A549 treated with AZD9567 at 1 μM for 4 hours (cell line): ENCODE data around the gene UBE4B. TPM values are rescaled to one million over a fixed set of nuclear protein-coding genes. Genes with fewer than 3 reads are reported as not detected.

Experiments used
- total RNA-seq: library from RNA; stranded (reverse); fragments of 200-300 nt; extraction: Qiagen RNA extraction; gene quantifications from 5 replicates; pipeline ENCODE4 v1.2.3, GENCODE V29; 2022; ENCODE audit not compliant: insufficient read depth

UBE4B gene
- total RNA-seq, result 11.8 to 13.2 TPM (median 13.0 TPM) in 5 replicates

GRCh38 chr1:10032590-10033358 is at the start of gene UBE4B:
UBE4B (plus strand) TSS chr1:10032958; CDS start chr1:10033671, 713 bp downstream.

GRCh38 chr1:9996624-9997582 is 35.9 kb upstream of the UBE4B start, which contains the start of gene RBP7:
RBP7 (plus strand) TSS chr1:9997228; CDS start chr1:9997259, 31 bp downstream.

GRCh38 chr1:10209905-10210810 is 177.4 kb downstream of the UBE4B start, which contains the start of gene KIF1B:
KIF1B (plus strand) TSS chr1:10210570; CDS start chr1:10232329, 21,759 bp downstream.

Other genes starting within 250 kb of the UBE4B start
- gene CLSTN1, start 209.0 kb upstream of the UBE4B start, total RNA-seq, result 57.5 to 62.7 TPM (median 61.2 TPM) in 5 replicates
- 3.9 to 10.4 TPM (median 9.0 TPM) in 5 replicates for gene CTNNBIP1, start 122.7 kb upstream of the UBE4B start, total RNA-seq
- gene LZIC, start 89.6 kb upstream of the UBE4B start, total RNA-seq, result 17.9 to 33.2 TPM (median 18.8 TPM) in 5 replicates
- 2.4 to 7.5 TPM (median 2.9 TPM) in 5 replicates for gene NMNAT1, start 89.5 kb upstream of the UBE4B start, total RNA-seq
- gene RBP7, start 35.7 kb upstream of the UBE4B start, total RNA-seq, result 4.7 to 6.5 TPM (median 6.0 TPM) in 4 of 5 replicates, not detected in the other
- gene KIF1B, start 177.6 kb downstream of the UBE4B start, total RNA-seq, result 11.4 to 14.5 TPM (median 13.8 TPM) in 5 replicates